OCI-LY1 (cell line): ENCODE measurements around the gene CHKA.
A peak's percentile ranks its signal among the peaks of the same experiment; 100 is the strongest.

Source experiments
- H2AFZ ChIP-seq: fragments of 200-600 bp; sonication (generic), shearing (Covaris generic); 2 replicates; pipeline ENCODE4 v1.6.0; 2014; ENCODE audit warnings: antibody characterized with exemption, mild to moderate bottlenecking, low read length
- H3F3A ChIP-seq: fragments of 200-600 bp; sonication (generic), shearing (Covaris generic); 2 replicates; pipeline ENCODE4 v1.6.0; 2014; ENCODE audit warnings: mild to moderate bottlenecking, antibody characterized with exemption, low read length, moderate library complexity; ENCODE audit not compliant: insufficient read depth
- H3K27ac ChIP-seq: fragments of 200-600 bp; sonication (generic); 2 replicates; pipeline ENCODE4 v1.5.1; 2014; ENCODE audit warnings: low read length, mixed run types, mild to moderate bottlenecking, low read depth; ENCODE audit not compliant: poor library complexity, severe bottlenecking
- H3K27me3 ChIP-seq: fragments of 200-600 bp; sonication (generic); 2 replicates; pipeline ENCODE4 v1.6.0; 2014; ENCODE audit warnings: antibody characterized with exemption, mild to moderate bottlenecking, low read length, moderate library complexity; ENCODE audit not compliant: insufficient read depth
- H3K36me3 ChIP-seq: fragments of 200-600 bp; sonication (generic); 2 replicates; pipeline ENCODE4 v1.6.1; 2014; ENCODE audit warnings: mild to moderate bottlenecking, antibody characterized with exemption, low read length, moderate library complexity, mixed read lengths; ENCODE audit not compliant: insufficient read depth
- H3K4me1 ChIP-seq: fragments of 200-600 bp; sonication (generic); 2 replicates; pipeline ENCODE4 v1.5.1; 2014; ENCODE audit warnings: mild to moderate bottlenecking, low read length, moderate library complexity; ENCODE audit not compliant: insufficient read depth, severe bottlenecking
- H3K4me2 ChIP-seq: fragments of 200-600 bp; sonication (generic), shearing (Covaris generic); 2 replicates; pipeline ENCODE4 v1.6.1; 2014; ENCODE audit warnings: low read length
- H3K4me3 ChIP-seq: fragments of 200-600 bp; sonication (generic); 2 replicates; pipeline ENCODE4 v1.5.1; 2014; ENCODE audit warnings: low read length, low read depth, mild to moderate bottlenecking, mixed read lengths; ENCODE audit not compliant: poor library complexity, severe bottlenecking
- H3K79me2 ChIP-seq: fragments of 200-600 bp; shearing (Covaris generic); 2 replicates; pipeline ENCODE4 v1.6.1; 2016; ENCODE audit warnings: mixed run types, low read length, mixed read lengths; ENCODE audit not compliant: insufficient read depth
- H3K9ac ChIP-seq: fragments of 200-600 bp; sonication (generic), shearing (Covaris generic); 2 replicates; pipeline ENCODE4 v1.6.1; 2014; ENCODE audit warnings: mild to moderate bottlenecking, low read length, mixed read lengths
- H3K9me2 ChIP-seq: fragments of 200-600 bp; sonication (generic), shearing (Covaris generic); 2 replicates; pipeline ENCODE4 v1.6.1; 2014; ENCODE audit warnings: low read depth, mild to moderate bottlenecking, low read length, mixed read lengths
- H3K9me3 ChIP-seq: fragments of 200-600 bp; shearing (Covaris generic); 2 replicates; pipeline ENCODE4 v1.6.1; 2014; ENCODE audit warnings: low read length, mixed read lengths
- H4K20me1 ChIP-seq: fragments of 200-600 bp; sonication (generic), shearing (Covaris generic); 2 replicates; pipeline ENCODE4 v1.6.0; 2016; ENCODE audit warnings: mild to moderate bottlenecking, low read length; ENCODE audit not compliant: insufficient read depth
- CTCF ChIP-seq: fragments of 200-600 bp; sonication (generic), shearing (Covaris generic); IDR thresholded peaks from 2 replicates; pipeline ENCODE4 v1.5.1; 2017; ENCODE audit warnings: mild to moderate bottlenecking, antibody characterized with exemption, low read length, moderate library complexity, mixed read lengths
- EZH2 ChIP-seq: fragments of 200-600 bp; sonication (generic), shearing (Covaris generic); IDR thresholded peaks from 2 replicates; pipeline ENCODE4 v1.8.0; 2017; ENCODE audit warnings: borderline replicate concordance, mixed run types, mild to moderate bottlenecking, antibody characterized with exemption, low read length, moderate library complexity, mixed read lengths

Gene CHKA

GRCh38 chr11:68039526-68040086 lies 81.6 kb downstream of the CHKA start:
- Histone ChIP-seq H4K20me1 (no peaks in the 10 kb centered on the region), H3K27me3 (no peaks in the 10 kb centered on the region), H3K9me3 (no peaks in the 10 kb centered on the region), H3K4me2 (peak overlapping the region; percentile 91), H3K27ac (peak overlapping the region; percentile 76), H3K4me1 (peaks cover 47% of the 10 kb centered on the region), H3K36me3 (peaks cover 20% of the 10 kb centered on the region; the same call in 1 of the 2 replicates), H3K9ac (peak overlapping the region; percentile 92), H3K79me2 (no peaks in the 10 kb centered on the region), H3K4me3 (peak overlapping the region; percentile 95), H2AFZ (no peak overlapping the region), H3F3A (no peaks in the 10 kb centered on the region), H3K9me2 (no peaks in the 10 kb centered on the region)
- TF ChIP-seq CTCF (no peak), EZH2 (no peak)

- peaks cover 47% of the 10 kb centered on the region for H3K4me1 ChIP-seq
- peak within 1 kb of the TSS; percentile 95 for H3K4me3 ChIP-seq
- H4K20me1 ChIP-seq: no peaks in the 10 kb centered on the region
- no peaks in the 10 kb centered on the region for H3K9me2 ChIP-seq
- H3K9ac ChIP-seq: peak within 1 kb of the TSS; percentile 92
- no peak within 1 kb of the TSS for H2AFZ ChIP-seq
- TF ChIP-seq EZH2 (no peak), CTCF (no peak)
- no peaks in the 10 kb centered on the region for H3K27me3 ChIP-seq
- peaks cover 18% of the 10 kb centered on the region; the same call in 1 of the 2 replicates for H3K36me3 ChIP-seq
- H3K4me2 ChIP-seq: peak within 1 kb of the TSS; percentile 91
- H3K9me3 ChIP-seq: no peaks in the 10 kb centered on the region
- H3K79me2 ChIP-seq: no peaks in the 10 kb centered on the region
- no peaks in the 10 kb centered on the region for H3F3A ChIP-seq
- peak within 1 kb of the TSS; percentile 76 for H3K27ac ChIP-seq
Observed at GRCh38 chr11:68038718-68039525, 82.3 kb downstream of the CHKA start, which contains the start of gene TCIRG1. TSS of gene TCIRG1 (plus strand) at chr11:68039025. CDS start at chr11:68041272, 2,247 bp downstream.

GRCh38 chr11:68038226-68038717 lies 82.9 kb downstream of the CHKA start:
- Histone ChIP-seq H3F3A (no peaks in the 10 kb centered on the region), H3K4me2 (peak overlapping the region; percentile 91), H3K27me3 (no peaks in the 10 kb centered on the region), H3K9ac (peak overlapping the region; percentile 92), H3K27ac (peak overlapping the region; percentile 76), H4K20me1 (no peaks in the 10 kb centered on the region), H3K4me3 (peak overlapping the region; percentile 95), H3K9me2 (no peaks in the 10 kb centered on the region), H2AFZ (no peak overlapping the region), H3K9me3 (no peaks in the 10 kb centered on the region), H3K36me3 (peaks cover 19% of the 10 kb centered on the region; the same call in 1 of the 2 replicates), H3K79me2 (no peaks in the 10 kb centered on the region), H3K4me1 (peaks cover 41% of the 10 kb centered on the region)
- TF ChIP-seq CTCF: no peak
- TF ChIP-seq EZH2: no peak
